ENCODE results near the gene MAS1.

MAS1 gene

DNA sequence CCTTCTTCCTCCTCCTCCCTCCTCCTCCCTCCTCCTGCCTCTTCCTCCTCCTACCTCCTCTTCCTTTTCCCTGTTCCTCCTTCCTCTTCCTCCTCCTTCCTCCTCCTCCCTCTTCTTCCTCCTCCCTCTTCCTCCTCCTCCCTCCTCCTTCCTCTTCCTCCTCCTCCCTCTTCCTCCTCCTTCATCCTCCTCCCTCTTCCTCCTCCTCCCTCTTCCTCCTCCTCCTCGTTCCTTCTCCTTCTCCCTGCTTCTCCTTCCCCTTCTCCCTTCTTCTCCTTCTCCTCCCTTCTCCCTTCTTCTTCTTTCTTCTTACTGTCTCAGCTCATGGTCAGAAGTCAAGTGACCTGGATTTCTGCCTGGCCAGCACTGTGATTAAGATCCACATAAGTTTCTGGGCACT, 7.7 kb downstream of the MAS1 start:
- POLR2A ChIA-PET, result no interaction called here
- CTCF ChIA-PET, result interaction anchor here (1.0 to 1.9 kb wide), 3 partner anchors 16 to 44 kb away, joined by 3 to 4 read pairs (median 3); no protein-coding TSS in a partner anchor
- no peak for DNase-seq (ENCODE audit: extremely low spot score)
- no peak for TF ChIP-seq CTCF (IDR thresholded peaks at IDR 0.05; ENCODE audit: control extremely low read depth, extremely low read depth, low read depth, missing control alignments)

- ChIA-PET CTCF (interaction anchor here (1.2 to 1.9 kb wide), 3 partner anchors 10 to 172 kb away, joined by 3 to 4 read pairs (median 3); no protein-coding TSS in a partner anchor), POLR2A (no interaction called here)
- TF ChIP-seq CTCF (IDR thresholded peaks at IDR 0.05; ENCODE audit: control extremely low read depth, extremely low read depth, low read depth, missing control alignments), result no peak
- no peak for DNase-seq (ENCODE audit: extremely low spot score)
Observed at GRCh38 chr6:159899994-159900745, 9.4 kb downstream of the MAS1 start.

GRCh38 chr6:159902620-159903019, 11.8 kb downstream of the MAS1 start:
- TF ChIP-seq CTCF (IDR thresholded peaks at IDR 0.05; ENCODE audit: control extremely low read depth, extremely low read depth, low read depth, missing control alignments), result no peak
- POLR2A ChIA-PET, result no interaction called here
- CTCF ChIA-PET, result no interaction called here
- DNase-seq (ENCODE audit: extremely low spot score), result no peak

- ChIA-PET POLR2A (no interaction called here), CTCF (no interaction called here)
- DNase-seq (ENCODE audit: extremely low spot score), result no peak
- TF ChIP-seq CTCF (IDR thresholded peaks at IDR 0.05; ENCODE audit: control extremely low read depth, extremely low read depth, low read depth, missing control alignments), result no peak
Observed at GRCh38 chr6:159904497-159904911, 13.7 kb downstream of the MAS1 start.

GRCh38 chr6:159906400-159906799, 15.6 kb downstream of the MAS1 start:
- no peak for TF ChIP-seq CTCF (IDR thresholded peaks at IDR 0.05; ENCODE audit: control extremely low read depth, extremely low read depth, low read depth, missing control alignments)
- ChIA-PET CTCF (interaction anchor here (1.0 kb wide), 1 partner anchor 22 kb away, joined by 3 read pairs; no protein-coding TSS in a partner anchor), POLR2A (no interaction called here)
- DNase-seq (ENCODE audit: extremely low spot score), result no peak

- CTCF ChIA-PET, result interaction anchor here (2.1 kb wide), 1 partner anchor 18 kb away, joined by 4 read pairs; the partner anchor contains the start of gene MAS1
- no peak for DNase-seq (ENCODE audit: extremely low spot score)
- no peak for TF ChIP-seq CTCF (IDR thresholded peaks at IDR 0.05; ENCODE audit: control extremely low read depth, extremely low read depth, low read depth, missing control alignments)
- POLR2A ChIA-PET, result no interaction called here
Observed at GRCh38 chr6:159908535-159908934, 17.7 kb downstream of the MAS1 start.
